ENCODE results near the gene NAA10.

NAA10 gene

DNA sequence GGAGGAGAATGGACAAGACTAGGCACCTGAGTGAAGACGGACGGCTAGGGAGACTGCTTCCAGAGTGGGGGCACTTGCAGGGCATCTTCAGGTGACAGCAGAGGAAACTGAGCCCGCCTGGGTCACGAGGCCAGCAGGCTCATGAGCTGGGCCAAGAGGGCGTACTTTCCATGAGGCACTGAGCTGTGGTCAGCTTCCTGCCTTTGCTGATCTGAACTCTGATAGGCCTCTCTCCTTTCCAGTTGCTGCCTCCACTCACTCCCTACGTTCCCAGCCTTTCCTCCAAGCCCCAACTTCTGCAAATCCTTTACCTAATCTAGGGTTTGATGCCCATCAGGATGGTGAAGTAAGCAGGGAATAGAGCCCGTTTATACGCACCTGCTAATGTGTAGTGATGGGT is 47.5 kb downstream of the NAA10 start:
- DNase-seq (ENCODE audit: extremely low read depth, insufficient read length), result no peak
- no peaks in the 10 kb centered on the region for H3K36me3 ChIP-seq (ENCODE audit: control insufficient read depth, insufficient read depth, low read length)
- no peak overlapping the region for H3K4me3 ChIP-seq (replicated peaks; ENCODE audit: low read depth, low read length)
- TF ChIP-seq, protein P1, sequence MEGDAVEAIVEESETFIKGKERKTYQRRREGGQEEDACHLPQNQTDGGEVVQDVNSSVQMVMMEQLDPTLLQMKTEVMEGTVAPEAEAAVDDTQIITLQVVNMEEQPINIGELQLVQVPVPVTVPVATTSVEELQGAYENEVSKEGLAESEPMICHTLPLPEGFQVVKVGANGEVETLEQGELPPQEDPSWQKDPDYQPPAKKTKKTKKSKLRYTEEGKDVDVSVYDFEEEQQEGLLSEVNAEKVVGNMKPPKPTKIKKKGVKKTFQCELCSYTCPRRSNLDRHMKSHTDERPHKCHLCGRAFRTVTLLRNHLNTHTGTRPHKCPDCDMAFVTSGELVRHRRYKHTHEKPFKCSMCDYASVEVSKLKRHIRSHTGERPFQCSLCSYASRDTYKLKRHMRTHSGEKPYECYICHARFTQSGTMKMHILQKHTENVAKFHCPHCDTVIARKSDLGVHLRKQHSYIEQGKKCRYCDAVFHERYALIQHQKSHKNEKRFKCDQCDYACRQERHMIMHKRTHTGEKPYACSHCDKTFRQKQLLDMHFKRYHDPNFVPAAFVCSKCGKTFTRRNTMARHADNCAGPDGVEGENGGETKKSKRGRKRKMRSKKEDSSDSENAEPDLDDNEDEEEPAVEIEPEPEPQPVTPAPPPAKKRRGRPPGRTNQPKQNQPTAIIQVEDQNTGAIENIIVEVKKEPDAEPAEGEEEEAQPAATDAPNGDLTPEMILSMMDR (IDR thresholded peaks at IDR 0.05; ENCODE audit: insufficient read depth, low read length, poor library complexity, severe bottlenecking), result no peak
- H3K27me3 ChIP-seq (replicated peaks; ENCODE audit: control insufficient read depth, insufficient read depth, low read length), result peaks cover 4% of the 10 kb centered on the region; the same call in 1 of the 2 replicates

DNA sequence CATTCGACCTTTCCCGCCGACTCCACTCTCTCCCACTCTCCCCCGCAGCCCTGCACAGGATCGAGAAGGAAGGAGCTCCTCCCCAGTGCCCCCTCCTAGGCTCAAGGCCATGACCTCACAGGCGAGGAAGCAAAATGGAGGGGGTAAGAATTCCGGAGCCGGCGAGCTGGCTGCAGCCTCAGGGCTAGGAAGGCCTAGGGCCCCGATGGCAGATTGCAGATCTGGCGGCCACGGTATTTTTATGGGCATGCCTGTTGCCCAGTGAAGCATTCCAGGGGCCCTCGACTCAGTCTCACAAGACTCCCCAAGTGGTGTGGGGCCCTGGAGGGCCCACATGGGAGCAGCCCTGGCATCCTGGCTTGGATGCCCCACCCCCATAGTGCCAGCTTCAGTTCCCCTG is 47.9 kb downstream of the NAA10 start:
- Histone ChIP-seq H3K4me3 (replicated peaks; ENCODE audit: low read depth, low read length) (no peak overlapping the region), H3K27me3 (replicated peaks; ENCODE audit: control insufficient read depth, insufficient read depth, low read length) (peaks cover 4% of the 10 kb centered on the region; the same call in 1 of the 2 replicates), H3K36me3 (ENCODE audit: control insufficient read depth, insufficient read depth, low read length) (no peaks in the 10 kb centered on the region)
- DNase-seq (ENCODE audit: extremely low read depth, insufficient read length), result no peak
- TF ChIP-seq, protein P1 (IDR thresholded peaks at IDR 0.05; ENCODE audit: insufficient read depth, low read length, poor library complexity, severe bottlenecking), result no peak

DNA sequence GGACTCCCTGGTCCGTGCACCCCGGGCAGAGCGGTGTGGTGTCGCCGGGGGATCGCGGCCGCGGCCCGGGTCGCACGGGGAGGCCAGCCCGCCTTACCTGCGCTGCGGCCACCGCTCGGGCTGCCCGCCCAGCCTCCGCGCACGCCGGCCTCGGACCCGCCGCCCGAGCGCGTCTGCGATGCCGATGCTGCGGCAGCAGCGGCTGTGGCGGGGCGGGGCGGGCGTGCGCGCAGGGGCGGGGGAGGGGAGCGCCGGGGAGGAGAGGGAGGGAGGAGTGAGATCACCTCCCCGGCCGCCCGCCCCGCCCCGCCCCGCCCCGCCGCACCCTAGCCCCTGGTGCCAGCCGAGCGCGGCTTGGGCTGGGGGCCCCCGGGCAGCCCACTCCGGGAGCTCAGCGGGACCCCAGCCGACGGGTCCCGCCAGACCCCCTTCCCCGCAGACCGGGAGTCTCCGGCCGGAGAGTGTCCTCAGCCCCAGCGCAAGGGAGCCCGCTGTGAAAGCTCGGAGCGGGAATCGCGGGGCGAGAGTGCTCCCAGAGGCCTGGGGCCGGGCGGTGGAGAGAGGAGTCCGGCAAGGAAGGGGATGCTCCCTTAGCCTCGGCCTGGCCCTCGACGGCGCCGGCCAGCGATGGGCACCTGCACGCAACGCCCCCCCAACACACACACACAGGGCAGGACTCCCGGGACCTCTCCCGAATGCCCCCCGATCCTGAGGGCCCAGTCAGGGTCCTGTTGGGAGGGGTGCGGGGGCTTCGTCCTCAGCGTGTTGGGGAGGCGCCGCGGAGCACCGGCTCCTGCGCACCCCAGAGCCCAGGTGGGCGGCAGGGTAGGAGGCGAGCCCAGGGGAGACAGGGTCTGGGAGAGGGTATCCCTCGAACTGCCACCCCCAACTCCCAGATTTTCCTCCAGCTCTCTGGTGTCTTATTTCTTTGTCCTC is 48.6 kb downstream of the NAA10 start, which contains the start of gene L1CAM:
TSS of gene L1CAM (minus strand) at position 206 of the 936 bp plus-strand sequence. CDS start 10,337 bp downstream, outside the sequence.
- peak; percentile 3 for DNase-seq (ENCODE audit: extremely low read depth, insufficient read length)
- H3K27me3 ChIP-seq (replicated peaks; ENCODE audit: control insufficient read depth, insufficient read depth, low read length), result peaks cover 4% of the 10 kb centered on the region; the same call in 1 of the 2 replicates
- no peak within 1 kb of the TSS for H3K4me3 ChIP-seq (replicated peaks; ENCODE audit: low read depth, low read length)
- H3K36me3 ChIP-seq (ENCODE audit: control insufficient read depth, insufficient read depth, low read length), result no peaks in the 10 kb centered on the region
- TF ChIP-seq, protein P1 (IDR thresholded peaks at IDR 0.05; ENCODE audit: insufficient read depth, low read length, poor library complexity, severe bottlenecking), result no peak

DNA sequence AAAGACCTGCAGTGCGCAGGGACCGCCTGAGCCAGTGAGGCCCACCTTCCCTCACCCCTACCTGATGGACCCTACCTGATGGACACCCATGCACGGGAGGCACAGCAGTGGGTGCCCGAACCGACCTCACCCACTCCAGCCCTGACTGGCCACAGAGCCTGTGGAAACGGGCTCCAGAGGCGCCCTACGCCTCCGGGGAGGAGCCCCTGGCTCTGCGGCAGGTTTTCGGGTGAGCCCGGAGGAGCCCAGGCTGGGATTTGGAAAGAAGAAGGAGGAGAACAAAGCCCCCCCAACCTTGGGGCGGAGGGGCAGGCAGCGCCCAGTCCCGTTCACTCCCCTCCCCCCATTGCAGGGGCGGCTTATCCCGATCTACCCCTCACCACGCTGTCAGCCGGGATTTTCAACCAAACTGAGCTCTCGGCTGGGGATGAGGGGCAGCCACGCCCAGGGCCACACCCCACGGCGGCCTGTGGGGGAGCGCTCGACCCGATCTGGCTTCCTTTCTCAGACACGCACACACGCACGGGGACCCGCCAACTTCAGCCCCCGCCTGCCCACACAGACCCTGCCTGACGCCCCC is 49.5 kb downstream of the NAA10 start:
- Histone ChIP-seq H3K36me3 (ENCODE audit: control insufficient read depth, insufficient read depth, low read length) (no peaks in the 10 kb centered on the region), H3K27me3 (replicated peaks; ENCODE audit: control insufficient read depth, insufficient read depth, low read length) (peaks cover 4% of the 10 kb centered on the region; the same call in 1 of the 2 replicates), H3K4me3 (replicated peaks; ENCODE audit: low read depth, low read length) (no peak overlapping the region)
- TF ChIP-seq, protein P1 (IDR thresholded peaks at IDR 0.05; ENCODE audit: insufficient read depth, low read length, poor library complexity, severe bottlenecking), result no peak
- peak; percentile 18 for DNase-seq (ENCODE audit: extremely low read depth, insufficient read length)

DNA sequence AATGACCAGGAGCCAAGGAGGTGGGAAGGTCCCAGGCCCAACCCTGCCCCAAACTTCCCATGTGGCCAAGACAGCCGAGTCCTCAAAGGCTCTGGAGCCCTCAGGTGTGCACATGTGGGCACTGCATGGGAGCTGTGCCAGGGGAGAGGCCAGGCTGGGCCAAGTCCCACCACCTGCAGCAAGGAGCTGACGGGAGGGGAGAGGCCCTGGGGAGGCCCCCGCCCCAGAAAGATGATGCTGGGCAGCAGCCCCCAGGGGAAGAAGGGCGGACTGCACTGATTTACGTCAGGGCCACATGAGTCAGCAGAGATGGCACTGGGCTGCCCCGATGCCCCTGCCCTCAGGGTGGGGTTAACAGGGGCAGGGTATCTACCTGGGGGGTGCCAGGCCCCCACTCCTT is 50.2 kb downstream of the NAA10 start:
- peak; percentile 0 for DNase-seq (ENCODE audit: extremely low read depth, insufficient read length)
- TF ChIP-seq, protein P1 (IDR thresholded peaks at IDR 0.05; ENCODE audit: insufficient read depth, low read length, poor library complexity, severe bottlenecking), result no peak
- no peak overlapping the region for H3K4me3 ChIP-seq (replicated peaks; ENCODE audit: low read depth, low read length)
- H3K36me3 ChIP-seq (ENCODE audit: control insufficient read depth, insufficient read depth, low read length), result no peaks in the 10 kb centered on the region
- H3K27me3 ChIP-seq (replicated peaks; ENCODE audit: control insufficient read depth, insufficient read depth, low read length), result peaks cover 4% of the 10 kb centered on the region; the same call in 1 of the 2 replicates

Data from GM06990 (cell line).